ENCODE results near the gene DCAF8. TPM values are rescaled to one million over a fixed set of nuclear protein-coding genes. Genes with fewer than 3 reads are reported as not detected.

The DCAF8 gene
- polyA plus RNA-seq, 3 donors = 194 to 279 (median 264) TPM

DNA sequence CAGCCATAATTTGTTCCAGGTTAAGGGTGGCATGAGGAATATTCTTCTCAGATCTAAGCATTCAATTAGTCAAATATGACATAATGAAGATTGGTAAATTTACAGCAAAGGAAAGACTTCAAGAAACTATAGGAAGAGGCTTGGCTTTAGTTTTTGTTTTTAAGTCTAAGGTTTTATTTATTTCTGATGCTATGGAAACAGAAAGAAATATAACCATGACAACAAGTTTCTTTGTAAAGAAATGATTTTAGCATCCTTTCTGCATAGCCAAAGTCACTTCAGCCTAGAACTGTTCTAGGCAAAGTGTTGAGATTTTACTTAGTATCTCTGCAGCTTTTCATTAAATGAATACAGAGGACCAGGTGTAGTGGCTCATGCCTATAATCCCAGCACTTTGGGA lies 29.4 kb downstream of the DCAF8 start:
- no peak for DNase-seq

DNA sequence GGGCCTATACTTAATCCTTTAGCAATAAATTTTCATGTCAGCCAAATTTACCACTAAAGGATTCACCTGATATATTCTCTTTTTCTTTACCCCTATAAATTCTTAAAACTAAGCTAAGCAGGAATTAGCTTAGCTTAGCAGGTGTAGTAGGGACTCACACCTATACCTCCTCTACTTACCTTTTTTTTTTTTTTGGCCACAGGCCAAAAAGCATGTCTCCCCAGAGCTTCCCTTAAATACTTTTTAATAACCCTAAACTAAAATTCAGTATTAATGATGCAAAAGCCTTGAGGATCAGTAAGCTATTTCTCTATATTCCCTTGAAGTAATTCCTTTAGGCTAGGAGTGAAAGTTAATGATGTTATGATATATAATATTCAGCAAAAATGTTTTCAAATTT lies 33.9 kb downstream of the DCAF8 start:
- DNase-seq = no peak

DNA sequence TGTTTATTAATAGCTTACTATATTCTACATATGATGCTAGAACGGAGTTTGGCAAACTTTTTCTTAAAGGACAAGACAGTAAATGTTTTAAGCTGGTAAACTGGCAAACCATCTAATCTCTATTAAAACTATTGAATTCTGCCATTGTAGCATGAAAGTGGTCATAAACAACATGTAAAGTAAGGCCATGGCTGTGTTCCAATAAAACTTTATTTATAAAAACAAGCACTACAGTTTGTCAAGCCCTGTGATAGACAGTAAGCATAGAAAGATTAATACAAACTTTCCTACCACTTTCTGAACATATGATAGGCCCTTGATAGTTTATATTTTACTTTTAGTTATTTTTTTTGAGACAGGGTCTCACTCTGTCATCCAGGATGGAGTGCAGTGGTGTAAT lies 34.8 kb downstream of the DCAF8 start:
- DNase-seq = no peak

DNA sequence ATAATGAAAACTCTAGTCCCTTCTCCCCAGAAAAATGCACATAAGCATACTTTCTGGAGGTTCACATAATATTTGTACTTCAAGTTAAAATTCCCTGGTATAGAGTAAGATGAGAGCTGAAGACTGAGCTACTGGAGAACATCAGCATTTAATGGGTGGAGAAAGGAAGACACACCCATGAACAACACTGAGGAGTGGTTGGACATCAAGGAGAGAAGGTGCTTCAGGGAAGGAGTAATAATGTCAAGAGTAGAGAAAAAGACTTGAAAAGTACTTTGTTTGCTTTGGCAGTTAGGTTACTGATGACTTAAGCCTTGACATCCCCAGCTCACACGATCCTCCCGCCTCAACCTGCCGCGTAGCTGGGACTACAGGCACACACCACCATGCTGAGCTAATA lies 35.3 kb downstream of the DCAF8 start:
- no peak for DNase-seq

DNA sequence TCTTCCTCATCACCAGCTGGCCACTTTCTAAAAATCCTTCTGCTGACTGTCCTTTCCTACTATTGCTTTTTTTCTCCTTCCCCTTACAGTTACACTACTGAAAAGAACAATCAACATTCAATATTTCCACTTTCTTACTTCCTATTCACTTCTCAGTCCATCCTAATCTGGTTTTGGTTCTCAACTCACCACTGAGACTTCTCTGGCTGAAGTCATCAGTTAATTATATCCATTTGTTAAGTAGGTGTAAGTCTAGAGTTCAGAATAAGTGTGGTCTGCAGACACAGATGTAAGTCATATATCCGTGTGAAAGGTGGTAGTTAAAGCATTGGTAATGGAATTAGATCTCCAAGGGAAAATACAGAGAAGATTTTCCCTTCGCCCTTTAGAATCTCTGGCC lies 35.7 kb downstream of the DCAF8 start:
- DNase-seq = no peak

DNA sequence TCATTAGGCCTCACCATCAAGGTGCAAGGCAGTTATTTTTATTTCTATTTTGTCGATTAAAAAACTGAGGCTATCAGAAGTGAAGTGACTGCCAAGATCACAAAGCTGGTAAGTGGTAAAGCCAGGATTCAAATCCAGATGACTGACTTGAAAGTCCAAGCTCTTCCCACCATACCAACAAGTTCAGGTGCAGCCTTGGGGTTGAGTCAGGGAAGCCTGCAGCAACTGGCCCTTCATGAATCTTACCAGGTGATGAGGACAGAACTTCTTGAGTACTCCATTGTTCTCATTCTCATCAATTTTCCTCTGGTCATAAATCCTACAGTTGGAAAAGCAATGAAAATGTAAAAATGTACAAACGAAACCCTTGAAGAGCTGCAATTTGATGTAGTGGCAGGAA lies 37.0 kb downstream of the DCAF8 start:
- DNase-seq = no peak

DNA sequence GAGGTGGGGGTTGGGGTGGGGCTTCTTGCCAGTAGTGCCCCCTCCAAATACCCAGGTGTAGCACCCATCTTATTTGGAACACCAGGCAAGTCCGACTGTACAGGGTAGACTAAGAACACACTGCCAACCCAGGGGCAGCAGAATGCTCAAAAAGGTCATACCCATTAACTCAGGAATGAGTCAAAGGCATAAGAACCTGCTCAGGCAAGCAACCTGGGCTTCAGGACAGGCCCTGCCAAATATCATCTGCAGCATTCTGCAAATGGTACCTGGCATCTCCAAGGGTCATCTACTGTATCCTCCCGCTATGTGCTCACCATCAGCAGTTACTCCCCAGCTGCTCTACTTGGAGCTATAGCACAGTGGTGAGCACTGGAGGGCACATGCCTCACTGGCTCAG lies 37.7 kb downstream of the DCAF8 start:
- no peak for DNase-seq

DNA sequence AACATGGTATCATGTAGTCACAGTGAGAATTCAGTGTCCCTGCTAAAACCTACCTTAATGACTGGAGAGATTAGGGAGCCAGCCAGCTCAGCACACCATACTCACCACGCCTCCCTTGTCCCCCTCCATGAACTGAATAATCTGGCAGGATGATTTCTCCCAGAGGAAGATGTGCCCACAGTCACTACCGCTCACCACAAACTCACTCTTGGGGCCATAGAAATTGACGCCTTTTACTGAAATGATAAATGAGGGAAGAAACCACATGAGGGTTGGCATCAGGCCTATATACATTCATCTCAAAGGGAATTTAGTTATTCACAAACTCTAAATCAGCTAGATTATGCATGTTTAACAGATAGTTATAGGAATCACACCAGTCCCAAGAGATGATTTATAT lies 39.8 kb downstream of the DCAF8 start:
- DNase-seq = no peak

DNA sequence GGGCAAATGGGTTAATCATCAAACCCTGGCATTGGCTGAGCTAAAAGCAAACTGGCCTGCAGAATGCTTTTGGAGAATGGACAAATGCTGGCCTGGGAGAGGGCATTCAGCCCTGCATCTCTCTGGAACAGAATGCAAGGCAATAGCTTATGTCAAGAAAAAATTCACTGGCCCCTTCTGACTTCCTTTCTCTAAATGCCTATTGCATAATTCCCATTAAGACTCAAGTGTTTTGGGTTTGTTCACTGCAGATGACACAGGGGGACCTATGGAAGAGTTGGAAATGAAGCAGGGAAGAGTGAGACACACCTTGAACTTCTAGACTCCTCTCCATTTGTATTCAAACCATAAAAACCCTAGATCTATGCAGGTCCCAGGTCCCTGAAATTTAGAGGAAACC lies 41.3 kb downstream of the DCAF8 start:
- no peak for DNase-seq

DNA sequence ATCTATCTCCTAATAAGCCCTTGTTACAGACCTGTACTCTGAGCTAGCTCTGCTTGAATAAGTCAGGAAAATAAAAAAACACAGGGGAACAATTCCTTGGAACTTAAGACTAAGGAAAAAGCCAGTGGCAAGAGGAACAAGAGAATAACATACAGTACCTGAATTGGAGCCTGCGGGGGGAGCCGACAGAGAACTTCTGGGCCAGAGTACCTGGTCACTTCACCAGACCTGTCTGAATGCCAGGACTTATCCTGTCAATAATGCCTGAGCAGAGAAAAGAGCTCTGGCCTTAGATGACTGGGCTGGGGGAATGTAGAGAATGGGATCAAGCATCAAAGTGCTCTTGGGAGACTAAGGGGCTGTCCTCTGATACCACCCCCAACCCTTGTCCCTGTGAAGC lies 42.0 kb downstream of the DCAF8 start:
- no peak for DNase-seq

DNA sequence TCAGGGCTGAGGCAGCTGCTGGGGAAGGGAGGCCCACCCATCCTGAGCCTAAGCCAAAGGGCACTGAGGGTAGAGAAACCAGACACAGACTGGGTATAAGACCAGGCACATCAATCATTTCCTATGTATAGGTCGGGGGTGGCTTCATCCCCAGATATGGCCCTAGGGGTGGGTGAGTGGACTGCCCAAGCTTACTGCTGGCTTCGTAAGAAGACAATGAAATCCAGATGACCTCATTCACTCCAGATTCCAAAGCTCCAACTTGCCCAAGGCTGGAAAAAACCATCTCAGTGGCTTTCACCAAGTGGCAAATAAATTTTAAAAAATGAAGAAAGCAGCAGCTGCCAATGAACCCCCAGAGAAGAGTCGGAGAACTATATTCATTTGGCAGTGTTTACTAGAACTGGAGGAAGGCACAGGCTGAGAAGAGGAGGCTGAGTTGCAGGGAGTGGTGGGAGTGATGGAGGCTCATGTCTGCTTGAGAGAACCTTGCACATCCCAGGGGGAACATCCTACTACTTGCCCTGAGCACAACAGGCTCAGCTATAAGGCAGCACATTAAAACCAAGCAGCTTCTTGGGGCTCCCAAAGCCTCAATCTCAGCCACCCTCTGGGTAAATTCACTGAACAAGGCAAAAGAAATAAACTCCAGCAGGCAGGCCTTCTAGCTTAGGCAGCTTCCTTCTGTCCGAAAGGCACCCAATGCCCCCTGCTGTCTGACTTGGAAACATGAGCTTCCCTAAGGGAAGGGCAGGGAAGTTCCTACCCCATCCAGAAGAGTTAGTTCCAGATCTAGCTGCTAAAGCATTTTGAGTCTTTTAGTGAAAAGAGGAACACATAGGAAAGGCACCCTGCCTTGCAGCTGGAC lies 43.1 kb downstream of the DCAF8 start:
- DNase-seq = peak; percentile 36

DNA sequence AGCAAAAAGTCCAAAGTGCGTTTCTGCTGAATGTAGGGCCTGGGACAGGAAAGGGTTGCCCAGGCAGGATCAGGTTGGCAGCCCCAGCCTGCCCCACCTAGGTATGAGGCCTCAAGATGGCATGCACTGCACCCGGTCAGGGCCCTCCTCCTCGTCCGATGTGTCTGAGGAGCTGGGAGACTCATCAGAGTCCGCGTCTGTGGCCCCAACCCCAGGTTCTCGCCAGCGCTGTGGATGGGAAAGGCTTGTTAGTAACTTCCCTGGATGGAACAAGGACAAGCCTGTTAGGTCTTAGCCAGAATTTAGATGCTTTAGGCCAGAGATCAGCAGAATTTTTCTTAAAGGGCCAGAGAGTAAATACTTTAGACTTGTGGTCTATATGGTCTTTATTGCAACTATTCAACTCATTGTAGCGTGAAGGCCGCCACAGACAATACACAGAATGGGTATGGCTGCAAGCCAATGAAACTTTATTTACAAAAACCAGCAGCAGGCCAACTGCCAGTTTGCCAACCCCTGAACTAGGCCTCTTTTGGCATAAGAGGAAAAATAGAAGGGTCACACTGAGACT lies 44.8 kb downstream of the DCAF8 start:
- no peak for DNase-seq

DNA sequence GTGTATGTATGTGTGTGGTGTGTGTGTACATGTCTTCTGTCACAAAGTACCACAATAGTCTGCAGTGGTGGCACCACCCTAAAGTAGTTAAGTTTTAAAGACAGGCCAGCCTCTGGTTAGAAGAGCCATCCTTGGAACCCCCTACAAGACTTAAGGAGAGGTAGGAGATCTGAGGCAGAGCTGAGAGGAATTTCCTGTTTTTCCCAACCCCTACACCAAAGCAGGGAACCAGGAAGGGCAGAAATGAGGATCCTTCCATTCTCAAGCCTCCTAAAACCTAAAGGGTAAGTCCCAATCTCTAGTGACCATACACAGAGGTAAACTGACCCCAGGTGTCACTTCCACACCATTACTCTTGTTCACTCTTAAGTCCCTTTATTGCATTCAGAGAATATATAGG lies 46.0 kb downstream of the DCAF8 start:
- DNase-seq = no peak

DNA sequence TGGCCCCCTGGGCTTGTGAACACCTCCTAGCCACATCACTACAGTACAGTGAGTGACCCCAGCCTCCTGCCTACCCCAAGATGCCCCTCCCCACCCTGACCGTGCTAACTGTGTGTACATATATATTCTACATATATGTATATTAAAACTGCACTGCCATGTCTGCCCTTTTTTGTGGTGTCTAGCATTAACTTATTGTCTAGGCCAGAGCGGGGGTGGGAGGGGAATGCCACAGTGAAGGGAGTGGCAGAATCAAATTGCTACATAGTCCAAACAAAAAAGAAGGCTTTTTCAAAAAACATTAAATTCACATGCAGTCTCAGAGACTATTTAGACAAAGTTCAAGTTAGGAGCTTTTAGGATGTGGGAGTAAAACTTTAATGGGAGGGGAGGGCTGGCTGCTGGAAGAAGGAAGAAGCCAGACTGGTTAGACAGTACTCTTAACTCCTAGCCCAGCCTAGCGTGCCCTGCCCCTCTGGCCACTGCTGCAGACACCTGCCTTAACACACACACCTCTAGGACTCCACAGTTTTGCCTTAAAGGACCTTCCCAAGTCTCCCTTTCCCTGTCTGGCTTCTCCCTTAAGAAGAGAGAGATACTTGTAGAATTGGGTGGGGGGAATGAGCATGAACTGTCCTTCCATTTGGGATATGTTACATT lies 47.7 kb downstream of the DCAF8 start:
- DNase-seq = no peak

DNA sequence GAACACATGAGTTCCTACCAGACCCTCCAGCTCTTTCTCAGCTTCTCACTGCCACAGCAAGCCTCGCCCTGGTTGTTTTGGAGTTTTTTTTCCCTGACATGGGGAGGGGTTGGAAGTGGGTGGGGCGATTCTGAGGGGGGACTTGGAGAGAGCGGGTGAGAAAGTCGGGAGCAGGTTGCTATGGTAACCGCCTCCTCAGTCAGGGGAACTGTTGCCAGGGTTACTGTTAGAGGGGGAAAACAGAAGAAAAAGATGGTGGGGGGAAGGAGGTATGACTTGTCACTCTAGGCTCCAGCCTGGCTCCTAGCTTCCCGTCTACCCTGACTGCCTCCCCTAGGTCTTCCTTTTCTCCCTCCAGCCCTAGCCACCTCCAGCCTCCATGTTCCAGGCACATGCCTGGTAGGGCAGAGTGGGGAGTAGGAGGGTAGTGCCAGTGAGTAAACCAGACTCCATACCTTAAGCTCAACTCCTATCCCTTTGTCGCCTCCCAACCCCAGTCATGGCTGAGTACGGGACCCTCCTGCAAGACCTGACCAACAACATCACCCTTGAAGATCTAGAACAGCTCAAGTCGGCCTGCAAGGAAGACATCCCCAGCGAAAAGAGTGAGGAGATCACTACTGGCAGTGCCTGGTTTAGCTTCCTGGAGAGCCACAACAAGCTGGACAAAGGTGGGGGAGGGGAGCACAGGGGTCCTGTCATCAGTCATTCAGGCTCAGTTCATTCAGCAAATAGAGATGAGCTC lies 51.1 kb downstream of the DCAF8 start:
- no peak for DNase-seq

DNA sequence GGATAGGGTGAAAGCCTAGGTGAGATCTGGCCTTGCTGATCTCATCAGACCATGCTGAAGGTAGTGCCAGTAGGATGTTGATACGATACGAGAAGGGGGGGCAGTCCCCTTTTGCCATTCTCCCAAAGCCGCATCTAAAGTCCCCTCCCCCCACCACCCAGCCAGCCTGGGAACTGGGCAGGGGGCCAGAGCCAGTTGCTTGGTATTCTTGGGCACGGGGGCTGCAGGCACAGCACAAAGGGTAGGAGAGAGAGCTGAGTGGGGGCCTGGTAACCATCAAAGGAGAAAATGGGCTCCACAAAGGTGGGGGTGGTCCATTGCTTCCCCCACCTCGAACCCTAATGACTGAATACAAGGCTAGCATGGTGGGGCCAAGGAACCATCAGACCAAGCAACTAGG lies 51.8 kb downstream of the DCAF8 start:
- DNase-seq = no peak

DNA sequence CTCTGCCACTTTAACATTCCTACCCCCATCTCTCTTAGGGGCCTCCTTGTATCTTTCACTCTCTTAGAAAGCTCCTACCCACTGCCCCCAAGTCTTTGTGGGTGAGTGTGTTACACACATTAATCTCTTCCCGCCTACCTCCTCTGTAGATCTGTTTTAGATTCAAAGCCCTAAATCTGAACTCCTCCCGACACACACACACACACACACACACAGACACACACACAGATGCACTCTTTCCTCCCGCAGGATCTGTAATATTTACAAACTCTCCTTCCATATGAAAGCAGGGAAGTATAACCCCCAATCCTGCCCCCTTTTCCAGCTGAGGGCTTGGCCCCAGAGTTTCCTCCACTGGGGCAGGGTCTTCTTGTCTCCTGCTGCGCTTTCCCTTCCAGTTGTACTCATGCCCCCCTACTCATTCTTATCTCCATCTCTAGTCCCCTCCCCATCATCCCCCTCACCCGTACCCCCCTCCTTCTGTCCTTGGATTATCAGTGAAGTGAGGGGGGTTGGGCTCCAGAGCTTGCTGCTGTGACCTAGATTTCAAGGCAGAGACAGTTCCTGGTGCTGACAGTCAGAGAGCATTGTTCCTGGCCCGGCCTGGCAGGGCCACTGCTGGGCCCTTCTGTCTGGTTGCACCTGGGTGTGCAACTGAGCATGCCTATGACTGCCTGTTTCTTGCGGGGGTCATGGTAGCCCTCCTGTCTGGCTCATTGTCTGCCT lies 52.9 kb downstream of the DCAF8 start:
- no peak for DNase-seq

DNA sequence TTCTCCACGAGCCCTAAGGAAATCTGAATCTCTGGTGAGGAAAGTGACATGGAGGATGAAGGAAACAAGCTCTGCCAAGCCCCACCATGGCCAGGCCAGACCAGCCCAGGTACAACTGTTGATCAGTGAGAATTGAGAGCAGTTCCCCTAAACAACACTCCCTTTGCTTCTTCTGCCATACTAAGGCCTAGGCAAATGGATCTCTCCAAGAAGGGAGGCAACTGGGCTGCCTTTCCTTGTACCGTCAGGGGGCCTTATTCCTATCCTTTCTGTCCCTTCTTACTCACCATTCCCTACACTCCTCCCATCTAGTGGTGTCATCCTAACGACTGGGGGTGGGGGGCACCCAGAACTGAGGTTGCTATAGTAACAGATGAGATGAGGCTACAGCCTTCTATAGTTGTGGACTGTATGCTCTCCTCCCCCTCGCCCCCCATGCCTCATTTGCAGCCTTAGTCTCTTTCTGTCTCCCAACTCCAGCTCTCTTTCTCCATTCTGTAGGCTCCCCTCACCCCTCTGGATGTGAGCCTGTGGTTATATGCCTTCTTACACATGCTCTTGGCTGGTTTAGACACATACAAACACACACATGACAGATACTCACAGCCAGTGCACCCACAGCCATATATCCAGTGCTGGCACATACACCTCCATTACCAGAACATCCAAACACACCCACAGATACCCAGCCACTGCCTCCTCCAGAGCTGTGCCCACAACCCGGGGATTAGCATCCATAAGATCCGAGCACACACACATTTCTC lies 53.6 kb downstream of the DCAF8 start:
- no peak for DNase-seq

DNA sequence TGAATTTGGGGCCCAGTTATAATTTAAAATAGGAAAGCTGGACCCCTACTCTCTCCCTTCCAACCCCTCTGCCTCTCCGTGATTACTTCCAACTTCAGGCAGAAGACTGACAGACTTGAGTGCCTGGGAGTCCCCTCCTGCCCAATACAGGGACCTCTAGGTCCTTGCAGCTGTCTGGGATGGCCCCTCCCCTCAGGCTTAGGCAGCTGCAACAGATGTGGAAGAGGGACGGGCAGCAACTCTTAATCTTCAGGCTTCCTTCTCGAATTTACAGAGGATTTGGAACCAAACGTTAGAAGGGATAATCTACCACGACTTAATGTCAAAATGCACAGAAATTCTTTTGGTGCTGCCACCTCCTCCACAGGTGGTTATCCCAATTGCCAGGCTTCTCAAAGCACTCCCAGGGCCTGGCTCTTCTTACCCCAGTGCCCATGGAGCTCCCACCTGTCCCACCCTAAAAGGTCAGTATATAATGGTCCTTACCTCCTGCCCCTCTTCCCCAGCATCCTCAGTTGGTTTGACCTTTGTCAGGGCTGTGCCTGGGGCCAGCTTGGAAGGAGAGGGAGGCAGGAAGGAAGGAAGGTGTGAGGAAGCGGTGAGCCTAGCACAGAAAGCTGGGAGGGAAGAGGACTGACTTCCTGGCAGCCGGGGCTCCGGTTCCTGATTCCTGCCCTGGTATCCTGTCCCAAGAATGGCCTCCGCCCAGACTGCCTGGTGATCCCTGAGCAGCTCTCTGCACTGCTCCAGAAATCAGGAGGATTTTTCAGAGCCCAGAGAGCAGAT lies 54.4 kb downstream of the DCAF8 start:
- no peak for DNase-seq

DNA sequence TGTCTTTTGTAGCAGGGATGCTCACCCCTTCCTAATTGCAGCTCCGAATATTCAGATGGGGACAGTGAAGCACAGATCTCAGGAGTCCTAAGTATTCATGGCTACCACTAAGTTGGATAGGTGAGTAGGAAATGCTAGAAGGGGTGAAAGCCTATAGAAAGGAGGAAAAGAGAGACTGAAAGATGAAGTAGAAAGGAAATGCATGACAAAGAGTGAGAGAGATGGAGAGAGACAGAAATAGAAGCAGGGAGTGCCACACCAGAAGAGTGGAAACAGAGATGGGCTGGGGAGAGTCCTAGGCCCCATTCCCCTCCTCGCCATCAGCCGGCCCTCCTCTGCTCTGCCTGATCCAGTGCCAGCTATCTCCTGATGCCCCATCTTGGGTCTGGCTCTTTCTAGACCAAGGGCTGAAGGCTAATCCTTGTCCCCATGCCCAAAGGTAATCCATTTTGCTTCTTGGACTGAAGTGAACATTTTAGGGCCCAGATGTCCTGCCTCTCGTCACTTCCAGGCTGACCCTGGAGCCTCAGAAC lies 55.2 kb downstream of the DCAF8 start:
- DNase-seq = no peak

Measured in renal pelvis (tissue), 4 donors.